ENCODE measurements around the gene CABP2. TPM values are rescaled to one million over a fixed set of nuclear protein-coding genes. Genes with fewer than 3 reads are reported as not detected.
"Not testable (repeated sequence)": the region's sequence is repeated elsewhere in the genome, so short reads cannot be mapped to it uniquely, and the experiment has no call there.

CABP2 gene
- total RNA-seq, 4 donors from 2014 or later: not detected

GRCh38 chr11:67489885-67490726, 33.1 kb downstream of the CABP2 start:
- no peaks in the 10 kb centered on the region for H3K27me3 ChIP-seq
- no peak for DNase-seq
- H3K9me3 ChIP-seq: no peaks in the 10 kb centered on the region
- H3K4me3 ChIP-seq: no peak overlapping the region
- peaks cover 0 to 73% (median 0%) of the 10 kb centered on the region in 3 donors for H3K36me3 ChIP-seq
- no peak for TF ChIP-seq POLR2A (IDR thresholded peaks at IDR 0.05)
- TF ChIP-seq, protein P1, sequence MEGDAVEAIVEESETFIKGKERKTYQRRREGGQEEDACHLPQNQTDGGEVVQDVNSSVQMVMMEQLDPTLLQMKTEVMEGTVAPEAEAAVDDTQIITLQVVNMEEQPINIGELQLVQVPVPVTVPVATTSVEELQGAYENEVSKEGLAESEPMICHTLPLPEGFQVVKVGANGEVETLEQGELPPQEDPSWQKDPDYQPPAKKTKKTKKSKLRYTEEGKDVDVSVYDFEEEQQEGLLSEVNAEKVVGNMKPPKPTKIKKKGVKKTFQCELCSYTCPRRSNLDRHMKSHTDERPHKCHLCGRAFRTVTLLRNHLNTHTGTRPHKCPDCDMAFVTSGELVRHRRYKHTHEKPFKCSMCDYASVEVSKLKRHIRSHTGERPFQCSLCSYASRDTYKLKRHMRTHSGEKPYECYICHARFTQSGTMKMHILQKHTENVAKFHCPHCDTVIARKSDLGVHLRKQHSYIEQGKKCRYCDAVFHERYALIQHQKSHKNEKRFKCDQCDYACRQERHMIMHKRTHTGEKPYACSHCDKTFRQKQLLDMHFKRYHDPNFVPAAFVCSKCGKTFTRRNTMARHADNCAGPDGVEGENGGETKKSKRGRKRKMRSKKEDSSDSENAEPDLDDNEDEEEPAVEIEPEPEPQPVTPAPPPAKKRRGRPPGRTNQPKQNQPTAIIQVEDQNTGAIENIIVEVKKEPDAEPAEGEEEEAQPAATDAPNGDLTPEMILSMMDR (IDR thresholded peaks at IDR 0.05): no peak
- H3K4me1 ChIP-seq: peaks cover 0 to 16% (median 13%) of the 10 kb centered on the region in 4 donors
- no peak overlapping the region for H3K27ac ChIP-seq

DNA sequence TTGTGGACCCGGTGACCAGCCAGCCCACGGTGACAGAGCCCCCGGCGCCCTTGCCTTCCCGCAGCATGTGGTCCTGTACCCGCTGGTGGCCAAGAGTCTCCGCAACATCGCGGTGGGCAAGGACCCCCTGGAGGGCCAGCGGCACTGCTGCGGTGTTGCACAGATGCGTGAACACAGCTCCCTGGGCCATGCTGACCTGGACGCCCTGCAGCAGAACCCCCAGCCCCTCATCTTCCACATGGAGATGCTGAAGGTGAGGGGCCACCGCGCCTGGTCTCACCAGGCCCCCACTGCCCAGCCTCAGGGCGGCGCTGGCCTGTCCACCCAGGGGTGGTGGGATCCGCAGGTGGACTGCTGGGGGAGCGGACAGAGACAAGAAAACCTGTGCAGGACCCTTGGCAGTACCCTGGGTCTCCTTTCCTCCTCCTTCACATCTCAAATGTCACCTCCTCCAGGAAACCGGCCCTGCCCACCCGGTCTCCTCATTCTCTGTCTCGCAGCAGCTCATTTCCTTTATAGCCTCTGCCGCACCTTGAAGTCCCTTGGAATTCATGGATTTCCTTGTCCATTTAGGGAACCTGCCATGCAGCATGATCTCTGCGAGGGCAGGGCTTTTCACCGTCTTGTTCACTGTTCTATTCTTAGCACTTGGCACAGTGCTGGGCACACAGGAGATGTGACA, 33.9 kb downstream of the CABP2 start:
- peak overlapping the region in 1 of 4 donors; percentile 17 for H3K27ac ChIP-seq
- peaks cover 0 to 22% (median 17%) of the 10 kb centered on the region in 4 donors for H3K4me1 ChIP-seq
- H3K9me3 ChIP-seq: no peaks in the 10 kb centered on the region
- DNase-seq: no peak
- no peak for TF ChIP-seq POLR2A (IDR thresholded peaks at IDR 0.05)
- TF ChIP-seq, protein P1 (IDR thresholded peaks at IDR 0.05): no peak
- H3K36me3 ChIP-seq: peaks cover 0 to 67% (median 0%) of the 10 kb centered on the region in 3 donors
- no peaks in the 10 kb centered on the region for H3K27me3 ChIP-seq
- no peak overlapping the region for H3K4me3 ChIP-seq

DNA sequence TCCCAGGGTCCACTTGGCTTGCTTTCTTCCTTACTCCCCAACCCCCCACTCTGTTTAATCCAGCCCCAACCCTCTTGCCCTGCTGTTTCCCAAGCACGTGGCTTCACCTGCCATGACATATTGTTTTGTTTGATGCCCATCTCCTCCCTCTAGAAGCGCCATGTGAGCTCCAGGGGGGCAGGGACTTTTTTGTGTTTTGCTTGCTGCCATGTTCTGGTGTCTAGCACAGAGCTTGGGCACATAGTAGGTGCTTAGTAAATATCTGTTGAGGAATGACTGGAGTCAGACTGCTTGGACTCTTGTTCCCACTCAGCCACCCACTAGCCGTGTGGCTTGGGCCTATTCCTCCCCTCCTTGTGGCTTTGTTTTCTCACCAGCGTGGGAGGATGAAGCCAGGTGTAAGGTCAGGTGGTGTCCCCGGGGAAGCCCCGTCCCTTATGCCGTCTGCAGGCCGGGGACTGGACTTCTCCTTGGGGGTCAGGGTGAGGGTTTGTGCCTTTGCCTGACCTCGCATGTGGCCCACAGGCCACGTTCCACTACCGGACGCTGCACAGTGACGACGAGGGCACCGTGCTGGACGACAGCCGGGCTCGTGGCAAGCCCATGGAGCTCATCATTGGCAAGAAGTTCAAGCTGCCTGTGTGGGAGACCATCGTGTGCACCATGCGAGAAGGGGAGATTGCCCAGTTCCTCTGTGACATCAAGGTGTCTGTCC, 36.6 kb downstream of the CABP2 start:
- no peak overlapping the region for H3K4me3 ChIP-seq
- H3K27me3 ChIP-seq: no peaks in the 10 kb centered on the region
- H3K4me1 ChIP-seq: peaks cover 0 to 34% (median 17%) of the 10 kb centered on the region in 4 donors
- DNase-seq: peak in 2 of 3 donors; percentile 74 to 78
- no peaks in the 10 kb centered on the region for H3K9me3 ChIP-seq
- peaks cover 0 to 40% (median 0%) of the 10 kb centered on the region in 3 donors for H3K36me3 ChIP-seq
- peak overlapping the region in 3 of 4 donors; percentile 38 to 88 (median 83) for H3K27ac ChIP-seq
- TF ChIP-seq, protein P1 (IDR thresholded peaks at IDR 0.05): no peak
- TF ChIP-seq POLR2A (IDR thresholded peaks at IDR 0.05): no peak

DNA sequence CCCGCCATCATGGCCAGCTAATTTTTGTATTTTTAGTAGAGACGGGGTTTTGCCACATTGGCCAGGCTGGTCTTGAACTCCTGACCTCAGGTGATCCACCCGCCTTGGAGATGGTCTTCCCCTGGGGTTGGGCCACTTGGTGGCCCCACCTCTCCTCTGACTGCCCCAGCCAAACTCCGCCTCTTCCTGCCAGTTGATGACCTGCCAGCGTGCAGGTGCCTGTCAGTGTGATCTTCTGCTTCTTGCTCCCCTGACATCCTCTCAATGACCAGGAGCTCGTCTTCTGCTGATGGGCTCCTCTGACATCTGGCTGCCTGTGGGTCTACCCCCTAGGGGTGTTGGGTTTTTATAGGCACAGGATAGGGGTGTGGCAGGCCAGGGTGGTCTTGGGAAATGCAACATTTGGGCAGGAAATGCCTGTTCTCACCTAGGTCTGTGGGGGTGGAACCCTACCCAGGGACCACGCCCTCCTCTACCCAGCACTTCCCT, 37.3 kb downstream of the CABP2 start:
- H3K27ac ChIP-seq: peak overlapping the region in 3 of 4 donors; percentile 38 to 88 (median 83)
- H3K9me3 ChIP-seq, H3K27me3 ChIP-seq, H3K4me3 ChIP-seq: not testable (repeated sequence)
- peaks cover 0 to 32% (median 0%) of the 10 kb centered on the region in 3 donors for H3K36me3 ChIP-seq
- DNase-seq: peak; percentile 51 to 82 (median 82)
- peaks cover 0 to 34% (median 17%) of the 10 kb centered on the region in 4 donors for H3K4me1 ChIP-seq

- peaks cover 0 to 22% (median 0%) of the 10 kb centered on the region in 3 donors for H3K36me3 ChIP-seq
- peak; percentile 45 to 85 (median 83) for DNase-seq
- peak overlapping the region in 2 of 4 donors; percentile 3 to 24 for H3K4me3 ChIP-seq
- peaks cover 0 to 34% (median 17%) of the 10 kb centered on the region in 4 donors for H3K4me1 ChIP-seq
- no peaks in the 10 kb centered on the region for H3K9me3 ChIP-seq
- H3K27me3 ChIP-seq: no peaks in the 10 kb centered on the region
- TF ChIP-seq, protein P1 (IDR thresholded peaks at IDR 0.05): no peak
- TF ChIP-seq POLR2A (IDR thresholded peaks at IDR 0.05): no peak
- H3K27ac ChIP-seq: peak overlapping the region; percentile 83 to 88 (median 85)
These were observed 38.4 kb downstream of the CABP2 start for GRCh38 chr11:67484847-67485311.

Data from Peyer's patch (tissue), 4 donors.